GM03348 (cell line): ENCODE data around the gene TMEM182.

Source experiments
- DNase-seq: peaks from one replicate; pipeline ENCODE4 v3.0.0; 2012; ENCODE audit warnings: low spot score

TMEM182 gene, protein sequence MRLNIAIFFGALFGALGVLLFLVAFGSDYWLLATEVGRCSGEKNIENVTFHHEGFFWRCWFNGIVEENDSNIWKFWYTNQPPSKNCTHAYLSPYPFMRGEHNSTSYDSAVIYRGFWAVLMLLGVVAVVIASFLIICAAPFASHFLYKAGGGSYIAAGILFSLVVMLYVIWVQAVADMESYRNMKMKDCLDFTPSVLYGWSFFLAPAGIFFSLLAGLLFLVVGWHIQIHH

DNA sequence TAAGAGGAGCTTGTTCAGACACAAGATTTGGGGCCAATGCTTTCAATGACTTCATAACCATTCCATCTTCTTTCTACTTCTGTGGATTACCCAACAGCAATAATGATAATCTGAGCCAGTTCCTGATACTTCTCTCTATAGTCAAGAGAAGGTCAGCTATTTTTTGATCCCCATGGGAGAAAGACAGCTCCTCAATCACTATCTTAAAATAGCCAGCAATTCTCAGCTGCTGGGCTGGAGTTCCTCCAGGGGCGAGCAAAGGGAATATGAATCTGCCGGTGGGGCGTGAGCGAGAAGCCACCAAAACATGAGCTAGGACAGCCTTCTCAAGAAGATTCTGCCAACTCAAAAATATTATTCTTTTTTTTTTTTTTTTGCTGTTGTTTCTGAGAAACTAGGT, at the start of gene TMEM182:
Gene TMEM182 (plus strand): TSS at position 269 of the 400 bp plus-strand sequence. CDS start 187 bp downstream, outside the sequence.
- DNase-seq = no peak

DNA sequence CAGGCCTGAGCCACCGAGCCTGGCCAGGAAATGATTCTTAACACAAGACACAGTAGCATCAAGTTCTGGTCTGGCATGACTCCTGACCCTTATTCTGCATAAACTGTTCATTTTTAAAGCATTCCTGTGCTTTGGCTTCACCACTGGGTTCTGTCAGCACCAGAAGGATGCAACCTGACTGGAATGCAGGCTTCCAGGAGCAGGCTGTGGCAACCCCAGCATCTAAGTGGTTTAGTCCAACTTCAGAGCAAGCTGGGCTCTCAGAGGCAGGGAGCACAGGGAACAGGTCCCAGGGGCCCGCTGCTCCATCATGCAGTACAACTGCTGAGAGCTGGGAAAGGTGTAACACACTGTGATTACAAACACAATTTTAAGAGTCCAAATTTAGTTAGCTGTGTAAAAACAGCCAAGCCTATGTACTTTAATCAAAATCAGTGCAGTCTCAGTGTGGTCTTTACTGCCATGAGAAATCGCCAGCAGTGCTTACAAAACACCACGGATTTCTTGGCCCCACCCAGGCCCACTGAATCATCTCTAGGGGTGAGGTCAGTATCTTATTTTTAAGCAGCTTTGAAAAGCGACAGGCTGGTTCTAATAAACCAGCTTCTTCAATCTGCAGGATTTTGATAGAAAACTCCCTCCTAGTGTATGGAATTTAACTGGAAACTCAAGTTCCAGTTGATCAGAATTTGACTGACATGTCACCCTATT, 44.4 kb upstream of the TMEM182 start:
- DNase-seq = peak; percentile 78

GRCh38 chr2:102718387-102719316, 43.2 kb upstream of the TMEM182 start:
- DNase-seq = no peak

DNA sequence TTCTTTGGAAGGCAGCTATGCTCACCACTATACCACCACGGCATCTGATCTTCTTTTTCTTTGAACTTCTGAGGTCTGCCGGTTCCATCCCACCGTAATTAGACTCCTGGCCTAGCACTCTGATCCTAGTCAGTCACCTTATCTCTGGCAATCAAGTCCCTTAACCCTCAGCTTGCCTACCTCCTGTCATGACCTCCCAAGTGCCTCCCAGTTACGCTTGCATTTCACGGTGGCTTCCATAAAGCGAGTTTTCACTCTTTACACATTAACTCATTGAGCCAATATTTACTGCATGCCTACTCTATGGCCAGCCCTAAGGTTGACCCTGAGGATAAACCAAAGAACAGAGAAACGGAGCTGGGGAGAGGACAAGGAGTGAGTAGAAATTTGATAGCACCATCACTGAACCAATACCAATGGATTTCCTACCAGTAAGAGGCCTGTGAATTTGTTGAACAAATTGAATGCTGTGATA, 37.8 kb upstream of the TMEM182 start:
- no peak for DNase-seq

GRCh38 chr2:102724553-102724952, 37.3 kb upstream of the TMEM182 start:
- DNase-seq = no peak

GRCh38 chr2:102726128-102727087, 35.4 kb upstream of the TMEM182 start:
- no peak for DNase-seq

DNA sequence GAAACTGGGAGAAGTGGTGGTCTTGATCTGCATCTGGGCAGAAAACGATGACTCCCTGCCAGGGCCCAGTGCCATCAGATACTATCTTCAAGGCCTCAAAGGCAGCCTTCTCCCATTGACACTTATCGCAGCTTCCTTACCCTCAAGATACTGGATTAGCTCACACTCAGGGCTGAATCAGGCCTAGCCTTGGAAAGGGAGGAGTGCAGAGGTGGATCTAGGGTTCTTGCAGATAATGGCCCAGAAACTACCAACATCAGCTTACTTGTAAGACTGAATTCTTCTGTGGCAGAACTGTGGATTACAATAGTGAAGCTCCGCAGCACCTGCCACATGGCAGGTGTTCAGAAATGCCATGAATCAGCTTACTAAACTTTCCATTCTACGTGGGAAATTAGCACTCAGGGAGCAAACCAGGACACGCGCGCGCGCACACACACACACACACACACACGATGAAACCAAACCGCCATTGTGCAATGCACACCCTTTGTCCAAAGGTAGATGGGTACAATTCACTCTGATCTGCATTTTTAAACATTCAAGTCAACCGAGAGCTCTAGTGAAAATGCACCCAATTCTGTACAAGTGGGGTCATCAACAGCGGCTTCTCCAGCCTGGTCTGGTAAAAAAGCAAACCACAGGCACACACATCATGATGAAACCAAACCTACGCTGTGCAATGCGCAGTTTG, 26.3 kb upstream of the TMEM182 start:
- DNase-seq = peak; percentile 7

DNA sequence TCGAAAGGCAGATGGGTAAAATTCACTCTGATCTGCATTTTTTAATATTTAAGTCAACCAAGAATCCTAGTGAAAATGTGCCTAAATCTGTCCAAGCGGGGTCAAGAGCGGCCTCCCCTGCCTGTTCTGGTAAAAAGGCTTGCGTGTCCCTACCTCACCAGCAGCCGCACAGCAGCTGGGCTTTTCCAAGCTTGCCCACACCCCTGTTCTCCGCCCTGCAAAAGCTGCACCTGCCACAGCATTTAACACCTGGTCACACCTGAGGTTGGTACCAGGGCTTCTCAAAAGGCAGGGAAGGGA, 25.8 kb upstream of the TMEM182 start:
- no peak for DNase-seq

DNA sequence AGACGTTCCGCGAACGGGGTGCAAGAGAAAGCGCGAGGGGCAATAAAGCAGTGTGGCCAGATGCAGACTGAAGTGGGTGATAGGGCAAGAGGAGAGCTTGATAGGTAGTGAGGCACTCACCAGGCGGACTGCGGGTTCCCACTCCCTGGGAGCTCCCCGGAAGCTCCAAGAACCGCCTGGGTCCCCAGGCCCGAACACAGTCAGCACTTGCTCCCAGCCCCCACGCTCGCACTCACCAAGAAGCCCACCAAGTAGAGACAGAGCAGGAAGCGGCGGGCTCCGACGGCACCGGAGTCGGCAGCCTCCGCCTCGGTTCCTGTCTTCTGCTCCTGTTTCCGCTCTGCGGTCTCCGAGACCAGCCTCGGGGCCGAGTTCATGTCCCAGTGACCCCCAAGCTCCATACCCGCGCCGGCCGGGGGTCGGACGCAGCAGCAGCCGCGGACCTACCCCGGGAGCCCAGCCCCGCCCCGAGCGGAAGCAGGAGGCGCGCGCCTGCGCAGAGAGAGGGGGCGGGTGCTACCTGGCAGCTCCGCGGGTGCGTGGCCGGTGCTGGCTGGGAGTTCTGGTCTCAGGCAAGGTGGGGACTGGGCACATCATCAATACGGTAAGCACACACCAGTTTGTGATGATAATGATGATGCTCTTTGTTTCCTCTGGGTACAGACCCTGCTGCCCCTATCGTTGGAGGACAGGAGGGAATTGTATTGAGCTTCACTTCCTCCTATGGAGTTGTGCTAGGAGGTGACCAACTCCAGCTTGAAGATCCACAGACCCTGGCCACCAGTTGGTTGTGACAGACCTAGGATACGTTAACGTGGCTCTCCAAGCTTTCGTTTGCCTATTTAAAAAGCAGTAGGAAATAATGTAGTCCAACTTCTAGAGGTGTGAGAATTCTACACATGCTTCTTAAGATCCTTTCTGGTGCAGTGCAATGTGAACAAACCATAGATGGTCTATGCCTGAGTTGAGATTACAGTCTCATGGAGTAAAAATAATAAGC, 25.1 kb upstream of the TMEM182 start:
- peak; percentile 96 for DNase-seq

- DNase-seq = no peak
These were observed 24.4 kb upstream of the TMEM182 start for GRCh38 chr2:102737431-102737830.

GRCh38 chr2:102743259-102743658, 18.6 kb upstream of the TMEM182 start:
- DNase-seq = no peak

- no peak for DNase-seq
These were observed 13.7 kb upstream of the TMEM182 start for GRCh38 chr2:102748107-102748506.

GRCh38 chr2:102749938-102750337, 11.9 kb upstream of the TMEM182 start:
- DNase-seq = no peak

GRCh38 chr2:102753563-102754159, 8.2 kb upstream of the TMEM182 start:
- DNase-seq = peak; percentile 41

- DNase-seq = no peak
These were observed 7.2 kb upstream of the TMEM182 start for GRCh38 chr2:102754456-102755145.

DNA sequence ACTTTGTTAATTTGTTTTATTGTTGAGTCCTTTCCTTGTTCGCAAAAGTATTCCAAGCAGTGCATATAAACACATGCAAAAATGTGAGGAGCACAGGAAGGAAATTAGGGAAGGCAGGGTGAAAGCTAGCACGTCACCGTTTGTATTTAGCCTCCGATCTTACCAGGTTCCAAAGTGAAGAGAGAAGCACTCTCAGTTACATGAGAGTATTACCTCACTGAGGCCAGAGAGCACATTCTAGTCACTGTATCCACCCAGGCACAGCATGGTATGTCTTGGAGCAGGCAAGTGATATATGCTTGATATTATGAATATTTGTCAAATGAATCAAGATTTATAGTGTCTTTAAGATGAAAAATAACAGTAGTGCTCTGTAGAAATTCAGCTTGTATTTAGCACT, 6.5 kb upstream of the TMEM182 start:
- no peak for DNase-seq

DNA sequence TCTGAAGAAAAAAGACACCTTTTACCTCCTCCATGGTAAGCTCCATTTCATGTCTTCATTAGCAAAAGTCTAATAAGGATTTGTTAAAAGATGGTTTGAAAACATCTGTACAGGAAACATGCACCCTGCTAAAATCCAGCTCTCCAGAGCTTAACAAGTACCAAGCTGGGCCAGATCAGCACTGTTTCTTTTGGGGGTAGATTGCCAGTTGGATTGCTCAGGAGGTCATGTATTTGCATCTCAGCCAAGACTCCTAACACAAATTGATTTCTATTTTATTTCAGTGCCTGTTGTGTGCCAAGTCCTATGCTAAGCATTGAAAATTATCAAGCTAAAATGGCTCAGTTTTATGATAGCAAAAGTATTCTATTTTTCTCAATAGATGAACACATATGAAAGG, 3.4 kb upstream of the TMEM182 start:
- DNase-seq = no peak

DNA sequence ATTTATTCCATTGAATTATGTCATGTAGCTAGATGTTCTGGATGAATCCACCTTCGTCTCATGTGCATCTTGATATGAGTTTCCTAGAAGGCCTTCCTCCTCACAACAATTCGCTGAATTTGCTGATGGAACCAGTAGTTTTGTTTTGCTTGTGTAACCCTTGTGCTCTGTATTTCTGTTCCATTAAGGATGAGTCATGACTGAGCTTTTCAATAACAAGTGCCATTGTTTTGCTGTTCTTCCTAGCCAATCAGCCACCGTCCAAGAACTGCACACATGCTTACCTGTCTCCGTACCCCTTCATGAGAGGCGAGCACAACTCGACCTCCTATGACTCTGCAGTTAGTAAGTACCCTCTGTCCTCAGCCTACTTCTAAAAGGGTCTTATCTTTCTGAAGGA, 2.3 kb downstream of the TMEM182 start:
- no peak for DNase-seq

GRCh38 chr2:102765061-102765460, 3.2 kb downstream of the TMEM182 start:
- no peak for DNase-seq
